GM20000 (cell line): Measurements from ENCODE around the gene F11R.
"Not testable (repeated sequence)": the region's sequence is repeated elsewhere in the genome, so short reads cannot be mapped to it uniquely, and the experiment has no call there.

Experiments used
- DNase-seq: peaks from one replicate; pipeline ENCODE4 v3.0.0; 2012; ENCODE audit warnings: low spot score
- TF ChIP-seq, protein P1 (sequence below): IDR thresholded peaks from 2 replicates; pipeline ENCODE4 v1.5.1; 2012; ENCODE audit warnings: mild to moderate bottlenecking, control low read depth; ENCODE audit errors: extremely low read depth, missing control alignments

Gene F11R

DNA sequence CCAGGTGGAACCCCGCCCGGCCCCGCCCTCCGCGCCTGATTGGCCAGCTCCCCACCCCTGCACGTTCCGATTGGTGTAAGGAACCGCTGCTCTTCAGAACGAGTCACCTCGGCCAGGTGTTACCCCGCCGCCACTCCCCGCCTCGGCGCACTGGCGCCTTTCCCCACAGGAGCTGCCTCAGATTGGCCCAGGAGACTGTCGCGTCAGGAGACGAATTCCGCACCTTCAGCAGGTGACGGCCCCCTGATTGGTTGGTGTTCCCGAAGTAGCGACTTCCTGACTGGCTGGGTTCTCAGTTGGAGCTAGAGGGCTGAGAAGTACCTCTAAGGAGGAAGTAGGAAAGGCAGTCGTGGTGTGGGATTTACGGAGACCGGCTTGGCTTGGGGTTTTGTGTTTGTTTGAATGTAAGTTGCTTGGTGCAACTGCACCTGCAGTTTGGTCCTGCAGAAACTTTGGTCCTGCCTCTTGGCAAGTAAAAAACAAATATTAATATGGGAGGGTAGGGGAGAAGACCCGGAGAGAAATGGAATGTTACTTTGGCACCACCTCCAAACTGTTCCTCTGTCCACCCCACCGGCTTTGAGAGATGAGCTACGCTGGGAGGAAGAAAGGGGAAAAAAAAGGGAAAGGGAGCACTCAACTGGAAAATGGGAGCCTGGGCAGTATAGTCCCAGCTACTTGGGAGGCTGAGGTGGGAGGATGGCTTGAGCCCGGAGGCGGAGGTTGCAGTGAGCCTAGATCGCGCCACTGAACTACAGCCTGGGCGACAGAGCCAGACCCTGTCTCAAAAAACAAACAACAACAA is 415 bp upstream of the F11R start:
- TF ChIP-seq, protein P1, sequence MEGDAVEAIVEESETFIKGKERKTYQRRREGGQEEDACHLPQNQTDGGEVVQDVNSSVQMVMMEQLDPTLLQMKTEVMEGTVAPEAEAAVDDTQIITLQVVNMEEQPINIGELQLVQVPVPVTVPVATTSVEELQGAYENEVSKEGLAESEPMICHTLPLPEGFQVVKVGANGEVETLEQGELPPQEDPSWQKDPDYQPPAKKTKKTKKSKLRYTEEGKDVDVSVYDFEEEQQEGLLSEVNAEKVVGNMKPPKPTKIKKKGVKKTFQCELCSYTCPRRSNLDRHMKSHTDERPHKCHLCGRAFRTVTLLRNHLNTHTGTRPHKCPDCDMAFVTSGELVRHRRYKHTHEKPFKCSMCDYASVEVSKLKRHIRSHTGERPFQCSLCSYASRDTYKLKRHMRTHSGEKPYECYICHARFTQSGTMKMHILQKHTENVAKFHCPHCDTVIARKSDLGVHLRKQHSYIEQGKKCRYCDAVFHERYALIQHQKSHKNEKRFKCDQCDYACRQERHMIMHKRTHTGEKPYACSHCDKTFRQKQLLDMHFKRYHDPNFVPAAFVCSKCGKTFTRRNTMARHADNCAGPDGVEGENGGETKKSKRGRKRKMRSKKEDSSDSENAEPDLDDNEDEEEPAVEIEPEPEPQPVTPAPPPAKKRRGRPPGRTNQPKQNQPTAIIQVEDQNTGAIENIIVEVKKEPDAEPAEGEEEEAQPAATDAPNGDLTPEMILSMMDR = no peak

DNA sequence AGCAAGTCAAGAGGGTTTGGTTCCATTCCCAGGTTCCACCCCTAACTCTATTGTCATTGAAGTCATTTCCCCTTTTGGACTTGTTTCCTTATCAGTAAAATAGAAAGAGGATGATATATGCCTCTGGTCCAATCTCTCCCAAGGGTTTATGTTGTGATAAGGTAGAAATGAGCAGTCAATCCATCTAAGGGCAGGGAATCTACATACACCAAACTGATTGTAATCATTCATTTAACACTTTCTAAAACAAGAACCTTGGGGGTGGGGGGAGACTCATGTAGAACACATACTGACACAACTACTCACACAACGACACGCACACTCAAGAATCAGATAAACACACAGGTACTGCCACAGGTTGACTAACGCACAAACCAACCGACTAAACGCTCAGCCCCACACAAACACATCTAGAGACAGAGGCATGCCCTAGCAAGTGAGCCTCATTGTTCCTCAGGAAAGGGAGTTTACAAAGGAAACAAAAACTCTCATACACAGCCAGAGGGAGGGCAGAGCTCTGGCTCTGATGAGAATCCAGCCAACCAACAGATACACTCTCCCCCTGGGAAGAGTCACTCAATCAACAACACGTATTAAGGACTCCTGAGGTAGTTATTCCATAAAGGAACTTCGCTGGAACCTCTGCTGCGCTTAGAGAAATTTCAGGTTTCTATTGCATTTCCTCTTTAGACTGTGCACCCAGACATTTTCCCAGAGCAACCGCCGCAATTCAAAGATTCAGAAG is 1.0 kb downstream of the F11R start:
- DNase-seq = no peak
- TF ChIP-seq, protein P1 = no peak

More for the DNA sequence above, 415 bp upstream of the F11R start:
- peak; percentile 92 for DNase-seq

DNA sequence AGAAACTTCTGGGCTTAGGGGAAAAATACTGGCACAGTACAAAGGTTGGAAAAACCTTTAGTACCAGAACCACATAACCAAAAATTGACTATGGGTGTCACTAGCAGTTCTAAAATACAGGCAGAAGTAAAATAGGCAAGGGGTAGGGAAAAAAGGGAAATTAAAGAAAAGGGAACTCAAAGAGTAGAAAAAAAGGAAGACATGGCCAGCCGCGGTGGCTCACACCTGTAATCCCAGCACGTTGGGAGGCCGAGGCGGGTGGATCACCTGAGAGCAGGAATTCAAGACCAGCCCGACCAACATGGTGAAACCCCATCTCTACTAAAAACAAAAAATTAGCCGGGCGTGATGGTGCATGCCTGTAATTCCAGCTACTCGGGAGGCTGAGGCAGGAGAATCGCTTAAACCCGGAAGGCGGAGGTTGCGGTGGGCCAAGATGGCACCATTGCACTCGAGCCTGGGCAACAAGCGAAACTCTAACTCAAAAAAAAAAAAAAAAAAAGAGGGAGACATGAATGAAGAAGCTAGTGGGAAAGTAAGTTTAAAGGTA is 1.8 kb downstream of the F11R start:
- DNase-seq = not testable (repeated sequence)

DNA sequence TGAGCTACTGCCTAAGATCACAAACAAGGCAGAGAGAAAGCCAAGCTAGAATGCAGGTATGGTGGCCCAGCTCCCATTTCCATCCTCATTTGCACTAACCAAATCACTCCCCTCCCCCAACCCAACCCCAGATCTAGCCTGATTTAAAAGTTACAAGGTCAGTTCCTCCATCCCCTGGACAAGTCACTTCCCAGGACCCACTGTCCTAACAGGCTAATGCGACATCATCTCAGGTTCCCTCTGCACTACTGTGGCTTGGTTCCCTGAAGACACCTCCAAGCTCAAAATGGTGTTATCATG is 2.4 kb downstream of the F11R start:
- DNase-seq = no peak
- TF ChIP-seq, protein P1 = no peak

DNA sequence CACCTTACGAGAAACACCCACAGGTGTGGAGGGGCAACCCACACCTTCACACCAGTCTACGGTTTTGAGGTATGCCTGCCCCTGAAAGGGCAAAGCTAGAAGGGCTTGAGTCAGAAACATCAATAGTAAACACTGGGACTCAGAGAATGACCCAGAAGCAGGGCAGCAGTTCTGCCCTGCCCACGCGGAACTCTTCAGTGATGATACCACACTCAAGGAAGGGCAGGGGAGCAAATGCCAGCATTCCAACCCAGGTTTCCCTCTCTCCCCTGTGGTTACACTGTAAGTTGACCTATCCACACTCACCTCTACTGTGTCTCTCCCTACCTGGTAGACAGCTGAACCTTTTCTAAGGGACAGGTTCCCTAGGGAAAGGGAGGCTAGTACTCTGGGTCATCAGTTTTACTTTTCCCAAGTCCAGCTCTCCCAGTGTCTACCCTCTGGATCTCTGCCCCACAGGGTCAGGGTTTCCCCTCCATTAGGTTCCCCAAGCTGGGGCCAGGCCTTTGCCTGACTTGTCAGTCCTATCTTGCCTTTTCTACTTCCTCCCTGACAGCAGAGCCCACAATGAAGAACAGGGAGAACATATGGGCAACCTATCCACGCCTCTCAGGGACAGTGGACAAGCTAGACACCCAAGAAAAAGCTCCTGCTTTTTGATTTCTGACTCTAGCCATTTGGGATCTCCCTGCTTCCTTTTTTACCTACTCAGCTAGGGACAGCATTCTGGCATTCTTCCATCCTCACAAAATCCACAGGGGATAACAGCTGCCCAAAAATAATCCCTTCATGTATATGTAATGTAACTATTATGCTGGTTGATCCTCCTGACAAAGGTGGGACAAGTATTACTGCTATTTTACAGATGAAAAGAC is 3.0 kb downstream of the F11R start:
- TF ChIP-seq, protein P1 = no peak
- no peak for DNase-seq

DNA sequence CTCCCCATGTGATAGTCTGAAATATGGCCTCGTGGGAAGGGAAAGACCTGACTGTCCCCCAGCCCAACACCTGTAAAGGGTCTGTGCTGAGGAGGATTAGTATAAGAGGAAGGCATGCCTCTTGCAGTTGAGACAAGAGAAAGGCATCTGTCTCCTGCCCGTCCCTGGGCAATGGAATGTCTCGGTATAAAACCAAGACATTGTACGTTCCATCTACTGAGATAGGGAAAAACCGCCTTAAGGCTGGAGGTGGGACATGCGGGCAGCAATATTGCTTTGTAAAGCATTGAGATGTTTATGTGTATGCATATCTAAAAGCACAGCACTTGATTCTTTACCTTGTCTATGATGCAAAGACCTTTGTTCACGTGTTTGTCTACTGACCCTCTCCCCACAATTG is 3.8 kb downstream of the F11R start:
- not testable (repeated sequence) for DNase-seq

DNA sequence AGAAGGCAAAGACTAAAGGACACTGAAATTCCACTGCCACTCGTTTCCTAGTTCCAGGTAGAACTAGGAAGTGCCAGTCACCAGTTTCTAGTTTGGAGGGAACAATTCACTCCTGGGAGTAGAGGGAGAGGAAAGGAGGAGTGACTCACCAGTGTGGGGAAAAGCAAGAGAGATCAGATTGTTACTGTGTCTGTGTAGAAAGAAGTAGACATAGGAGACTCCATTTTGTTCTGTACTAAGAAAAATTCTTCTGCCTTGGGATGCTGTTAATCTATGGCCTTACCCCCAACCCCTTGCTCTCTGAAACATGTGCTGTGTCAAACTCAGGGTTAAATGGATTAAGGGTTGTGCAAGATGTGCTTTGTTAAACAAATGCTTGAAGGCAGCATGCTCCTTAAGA is 4.3 kb downstream of the F11R start:
- not testable (repeated sequence) for DNase-seq

DNA sequence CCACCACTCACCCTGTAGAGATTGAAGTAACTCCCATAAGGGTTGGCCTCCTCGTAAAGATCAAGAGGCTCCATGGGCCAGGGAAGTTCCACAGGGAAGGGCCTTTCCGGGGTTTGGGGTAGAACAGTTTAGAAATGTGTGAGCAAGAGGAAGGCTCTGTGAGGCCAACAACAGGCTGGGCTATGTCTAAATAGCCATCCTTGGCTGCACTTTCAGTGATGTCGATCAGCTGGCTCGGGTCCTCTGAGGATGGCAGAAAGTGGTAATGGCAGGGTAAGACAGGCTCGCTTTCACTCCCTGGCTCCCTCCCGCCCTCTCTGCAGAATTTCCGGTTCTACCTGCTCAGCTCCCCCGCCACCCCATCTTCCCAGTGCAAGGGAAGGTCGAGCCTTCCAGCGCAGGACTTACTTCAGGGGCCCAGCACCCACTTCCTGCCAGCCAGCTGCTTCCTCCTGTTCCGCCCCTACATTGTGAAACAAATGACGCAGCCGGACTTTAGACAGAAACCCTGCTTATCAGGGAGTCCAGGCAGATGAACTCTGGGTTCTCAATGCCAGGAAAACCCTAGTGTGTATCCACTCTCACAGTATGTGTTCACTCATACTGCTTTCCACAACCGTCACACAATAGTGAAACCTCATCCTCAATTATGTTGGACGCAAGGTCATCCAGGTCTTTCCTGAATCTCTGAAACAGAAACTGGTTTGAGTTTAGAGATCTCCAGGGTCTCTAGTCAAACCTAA is 7.3 kb downstream of the F11R start:
- TF ChIP-seq, protein P1 = no peak
- DNase-seq = peak; percentile 82
